HEK293 (cell line): ENCODE results near the gene SH2D4B.

Experiments used
- CTCF ChIA-PET: fragments of 350-600 bp; formaldehyde crosslinking; extraction: SDS; loops from one replicate; lab custom pipeline; 2021; ENCODE audit warnings: antibody characterized with exemption; lab: Yijun Ruan, JAX
- POLR2A ChIA-PET: fragments of 300-600 bp; formaldehyde crosslinking; extraction: SDS; loops from one replicate; lab custom pipeline; 2020; ENCODE audit warnings: antibody characterized with exemption, inconsistent platforms; lab: Yijun Ruan, JAX
- H3K27ac ChIP-seq: fragments of 200-500 bp; sonication (Bioruptor generic); 2 replicates; pipeline ENCODE4 v1.5.1; 2014; ENCODE audit warnings: low read depth, low read length, control low read depth, inconsistent platforms; ENCODE audit errors: extremely low read depth
- H3K36me3 ChIP-seq, 2 experiments: fragments of 200-500 bp in 1 of 2; sonication (Bioruptor generic) in 1 of 2; 1 replicate in 1 of 2; 2 replicates in 1 of 2; pipeline ENCODE4 v1.5.1; 2014 to 2017; ENCODE audit warnings: inconsistent platforms in 2 of 2, low read length in 2 of 2; ENCODE audit not compliant: control insufficient read depth in 2 of 2, insufficient read depth in 1 of 2
- H3K4me1 ChIP-seq: fragments of 200-500 bp; sonication (Bioruptor generic); 2 replicates; pipeline ENCODE4 v1.5.1; 2014; ENCODE audit warnings: mild to moderate bottlenecking, low read length, inconsistent platforms; ENCODE audit not compliant: control insufficient read depth, insufficient read depth
- H3K4me3 ChIP-seq: 2 replicates; pipeline ENCODE4 v1.5.1; 2011; ENCODE audit warnings: low read depth, mild to moderate bottlenecking, control low read depth, low read length, moderate library complexity
- H3K9me3 ChIP-seq: fragments of 200-500 bp; sonication (Bioruptor generic); 2 replicates; pipeline ENCODE4 v1.5.1; 2014; ENCODE audit warnings: low read depth, low read length, inconsistent platforms; ENCODE audit not compliant: control insufficient read depth, insufficient read depth
- BCL11A ChIP-seq: fragments of 450-650 bp; formaldehyde crosslinking; IDR thresholded peaks from 2 replicates; pipeline ENCODE4 v1.5.1; 2016; ENCODE audit warnings: low read depth, missing biosample characterization, missing genetic modification characterization
- BCL11B ChIP-seq: fragments of 450-650 bp; formaldehyde crosslinking; IDR thresholded peaks from 2 replicates; pipeline ENCODE4 v1.5.1; 2016; ENCODE audit warnings: low read depth, missing biosample characterization, missing genetic modification characterization
- EGR2 ChIP-seq: fragments of 450-650 bp; formaldehyde crosslinking; IDR thresholded peaks from 2 replicates; pipeline ENCODE4 v1.5.1; 2016; ENCODE audit warnings: low read depth, missing biosample characterization, missing genetic modification characterization
- SALL2 ChIP-seq: fragments of 450-650 bp; formaldehyde crosslinking; IDR thresholded peaks from 2 replicates; pipeline ENCODE4 v1.5.0; 2017; ENCODE audit warnings: missing biosample characterization, mild to moderate bottlenecking, missing genetic modification characterization, borderline replicate concordance
- SP3 ChIP-seq: fragments of 450-650 bp; formaldehyde crosslinking; IDR thresholded peaks from 2 replicates; pipeline ENCODE4 v1.5.1; 2016; ENCODE audit warnings: missing biosample characterization, missing genetic modification characterization
- YY1 ChIP-seq: fragments of 450-650 bp; formaldehyde crosslinking; IDR thresholded peaks from 2 replicates; pipeline ENCODE4 v1.5.1; 2018; ENCODE audit warnings: missing biosample characterization, missing genetic modification characterization
- ZBTB20 ChIP-seq: fragments of 450-650 bp; formaldehyde crosslinking; IDR thresholded peaks from 2 replicates; pipeline ENCODE4 v1.5.1; 2016; ENCODE audit warnings: missing biosample characterization, missing genetic modification characterization
- ZNF121 ChIP-seq: fragments of 450-650 bp; formaldehyde crosslinking; IDR thresholded peaks from 2 replicates; pipeline ENCODE4 v1.5.1; 2016; ENCODE audit warnings: missing biosample characterization, missing genetic modification characterization
- ZNF157 ChIP-seq: fragments of 450-650 bp; formaldehyde crosslinking; IDR thresholded peaks from 2 replicates; pipeline ENCODE4 v1.5.1; 2016; ENCODE audit warnings: missing biosample characterization, missing genetic modification characterization
- ZNF292 ChIP-seq: fragments of 450-650 bp; formaldehyde crosslinking; IDR thresholded peaks from 2 replicates; pipeline ENCODE4 v1.5.1; 2016; ENCODE audit warnings: low read depth, missing biosample characterization, missing genetic modification characterization, borderline replicate concordance
- ZNF324 ChIP-seq: fragments of 450-650 bp; formaldehyde crosslinking; IDR thresholded peaks from 2 replicates; pipeline ENCODE4 v1.5.1; 2016; ENCODE audit warnings: missing biosample characterization, missing genetic modification characterization
- ZNF354C ChIP-seq: fragments of 450-650 bp; formaldehyde crosslinking; IDR thresholded peaks from 2 replicates; pipeline ENCODE4 v1.5.1; 2016; ENCODE audit warnings: missing biosample characterization, missing genetic modification characterization, low read depth, borderline replicate concordance
- ZNF37A ChIP-seq: fragments of 450-650 bp; IDR thresholded peaks from 2 replicates; pipeline ENCODE4 v1.5.1; 2018; ENCODE audit warnings: missing biosample characterization, missing genetic modification characterization
- ZNF394 ChIP-seq: fragments of 450-650 bp; formaldehyde crosslinking; IDR thresholded peaks from 2 replicates; pipeline ENCODE4 v1.5.1; 2016; ENCODE audit warnings: missing biosample characterization, missing genetic modification characterization, mild to moderate bottlenecking, moderate library complexity, borderline replicate concordance
- ZNF404 ChIP-seq: fragments of 450-650 bp; formaldehyde crosslinking; IDR thresholded peaks from 2 replicates; pipeline ENCODE4 v1.5.1; 2017; ENCODE audit warnings: missing biosample characterization, missing genetic modification characterization
- ZNF416 ChIP-seq: fragments of 450-650 bp; formaldehyde crosslinking; IDR thresholded peaks from 2 replicates; pipeline ENCODE4 v1.5.1; 2016; ENCODE audit warnings: missing biosample characterization, missing genetic modification characterization
- ZNF423 ChIP-seq: fragments of 450-650 bp; formaldehyde crosslinking; IDR thresholded peaks from 2 replicates; pipeline ENCODE4 v1.5.1; 2016; ENCODE audit warnings: missing biosample characterization, missing genetic modification characterization
- ZNF529 ChIP-seq: fragments of 450-650 bp; formaldehyde crosslinking; IDR thresholded peaks from 2 replicates; pipeline ENCODE4 v1.5.1; 2017; ENCODE audit warnings: missing genetic modification characterization, missing biosample characterization; ENCODE audit not compliant: insufficient replicate concordance
- ZNF530 ChIP-seq: fragments of 450-650 bp; formaldehyde crosslinking; IDR thresholded peaks from 2 replicates; pipeline ENCODE4 v1.5.1; 2016; ENCODE audit warnings: low read depth, missing biosample characterization, missing genetic modification characterization
- ZNF571 ChIP-seq: fragments of 450-650 bp; formaldehyde crosslinking; IDR thresholded peaks from 2 replicates; pipeline ENCODE4 v1.5.0; 2017; ENCODE audit warnings: missing biosample characterization, missing genetic modification characterization
- ZNF585B ChIP-seq: fragments of 450-650 bp; formaldehyde crosslinking; IDR thresholded peaks from 2 replicates; pipeline ENCODE4 v1.5.1; 2016; ENCODE audit warnings: missing biosample characterization, missing genetic modification characterization
- ZNF768 ChIP-seq: fragments of 450-650 bp; formaldehyde crosslinking; IDR thresholded peaks from 2 replicates; pipeline ENCODE4 v1.5.1; 2018; ENCODE audit warnings: missing biosample characterization, mild to moderate bottlenecking, missing genetic modification characterization
- ZNF785 ChIP-seq: fragments of 450-650 bp; formaldehyde crosslinking; IDR thresholded peaks from 2 replicates; pipeline ENCODE4 v1.5.1; 2016; ENCODE audit warnings: missing biosample characterization, missing genetic modification characterization
- TF ChIP-seq, protein P1 (sequence below): fragments of 450-650 bp; formaldehyde crosslinking; IDR thresholded peaks from 2 replicates; pipeline ENCODE4 v1.5.1; 2016; ENCODE audit warnings: missing biosample characterization, missing genetic modification characterization
- TF ChIP-seq, protein P2 (sequence below): fragments of 450-650 bp; formaldehyde crosslinking; IDR thresholded peaks from 2 replicates; pipeline ENCODE4 v1.5.1; 2016; ENCODE audit warnings: missing biosample characterization, missing genetic modification characterization
- TF ChIP-seq, protein P3 (sequence below): fragments of 450-650 bp; formaldehyde crosslinking; IDR thresholded peaks from 2 replicates; pipeline ENCODE4 v1.5.1; 2016; ENCODE audit warnings: missing biosample characterization, missing genetic modification characterization
- TF ChIP-seq, protein P4 (sequence below): fragments of 450-650 bp; formaldehyde crosslinking; IDR thresholded peaks from 2 replicates; pipeline ENCODE4 v1.5.1; 2016; ENCODE audit warnings: missing biosample characterization, missing genetic modification characterization
- TF ChIP-seq, protein P5 (sequence below): fragments of 450-650 bp; formaldehyde crosslinking; IDR thresholded peaks from 2 replicates; pipeline ENCODE4 v1.5.1; 2016; ENCODE audit warnings: missing biosample characterization, missing genetic modification characterization

SH2D4B gene

DNA sequence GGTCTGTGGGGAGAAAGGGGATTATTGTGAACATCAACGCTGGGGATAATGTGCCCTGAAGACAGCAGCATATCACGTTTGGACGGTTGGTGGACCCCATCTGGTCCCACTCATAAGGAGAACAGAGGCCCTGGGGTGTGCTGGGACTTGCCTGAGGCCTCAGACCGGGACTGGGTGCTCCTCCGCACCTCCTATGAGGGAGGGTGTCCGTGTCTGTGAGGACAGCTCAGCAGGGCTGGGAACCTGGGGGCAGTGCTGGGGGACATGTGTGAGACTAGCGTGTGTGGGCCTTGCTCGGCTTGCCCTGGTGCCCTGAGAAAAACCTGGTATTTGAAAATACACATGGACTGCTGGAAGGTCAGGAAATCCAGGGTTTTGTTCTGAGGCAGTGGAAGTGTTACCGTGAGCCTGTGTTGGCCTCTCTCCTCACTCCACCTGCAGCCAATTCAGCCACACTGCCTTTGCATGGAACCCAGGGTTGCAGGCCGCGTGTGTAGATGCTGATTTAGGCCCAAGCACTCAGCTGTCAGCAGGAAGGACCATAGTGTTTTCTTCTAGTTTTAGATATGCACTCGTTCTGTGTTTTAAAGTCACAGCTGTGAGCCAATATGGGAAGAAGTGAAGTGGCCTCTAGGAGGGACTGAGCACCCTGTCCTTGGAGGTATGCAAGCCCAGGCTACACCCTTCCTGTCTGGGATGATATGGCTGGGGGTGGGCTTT, 13.4 kb upstream of the SH2D4B start:
- CTCF ChIA-PET: interaction anchor here (0.6 kb wide), 1 partner anchor 75 kb away, joined by 3 read pairs; no protein-coding TSS in a partner anchor

DNA sequence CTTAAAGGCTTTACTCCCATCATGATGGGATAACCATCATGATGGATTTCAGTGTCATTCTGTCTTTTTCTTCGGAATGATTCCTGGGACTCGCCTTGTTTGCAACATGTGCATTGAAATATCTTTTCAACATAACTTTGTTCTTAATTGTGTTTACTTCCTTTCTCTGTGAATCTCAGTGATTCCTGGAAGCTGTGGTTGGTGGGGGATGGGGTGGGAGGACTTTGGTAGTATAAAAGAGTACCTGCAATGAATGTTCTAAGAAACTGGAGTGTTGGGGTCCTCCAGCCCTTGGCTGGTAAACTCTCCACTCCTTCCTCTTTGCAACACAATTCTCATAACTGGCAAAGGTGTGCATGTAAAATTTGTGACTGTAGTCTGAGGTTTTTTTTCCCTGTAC, 11.5 kb upstream of the SH2D4B start:
- H3K9me3 ChIP-seq: no peaks in the 10 kb centered on the region
- H3K36me3 ChIP-seq: no peaks in the 10 kb centered on the region
- CTCF ChIA-PET: interaction anchor here (0.7 to 1.3 kb wide), 2 partner anchors 20 to 28 kb away, joined by 3 to 4 read pairs; no protein-coding TSS in a partner anchor
- no peak overlapping the region for H3K27ac ChIP-seq
- H3K4me1 ChIP-seq: no peaks in the 10 kb centered on the region
- no peak overlapping the region for H3K4me3 ChIP-seq
- POLR2A ChIA-PET: no interaction called here
- no peak for TF ChIP-seq YY1 (tag by site-specific recombination)
- TF ChIP-seq ZBTB20 (tag by site-specific recombination): no peak
- no peak for TF ChIP-seq ZNF530 (tag by site-specific recombination)
- no peak for TF ChIP-seq ZNF404 (tag by site-specific recombination)
- no peak for TF ChIP-seq ZNF416
- TF ChIP-seq ZNF423 (tag by site-specific recombination): no peak
- no peak for TF ChIP-seq ZNF394
- TF ChIP-seq ZNF785 (tag by site-specific recombination): no peak
- TF ChIP-seq EGR2: no peak
- no peak for TF ChIP-seq ZNF121 (tag by site-specific recombination)
- no peak for TF ChIP-seq BCL11B (tag by site-specific recombination)
- no peak for TF ChIP-seq ZNF292
- TF ChIP-seq, protein P1, sequence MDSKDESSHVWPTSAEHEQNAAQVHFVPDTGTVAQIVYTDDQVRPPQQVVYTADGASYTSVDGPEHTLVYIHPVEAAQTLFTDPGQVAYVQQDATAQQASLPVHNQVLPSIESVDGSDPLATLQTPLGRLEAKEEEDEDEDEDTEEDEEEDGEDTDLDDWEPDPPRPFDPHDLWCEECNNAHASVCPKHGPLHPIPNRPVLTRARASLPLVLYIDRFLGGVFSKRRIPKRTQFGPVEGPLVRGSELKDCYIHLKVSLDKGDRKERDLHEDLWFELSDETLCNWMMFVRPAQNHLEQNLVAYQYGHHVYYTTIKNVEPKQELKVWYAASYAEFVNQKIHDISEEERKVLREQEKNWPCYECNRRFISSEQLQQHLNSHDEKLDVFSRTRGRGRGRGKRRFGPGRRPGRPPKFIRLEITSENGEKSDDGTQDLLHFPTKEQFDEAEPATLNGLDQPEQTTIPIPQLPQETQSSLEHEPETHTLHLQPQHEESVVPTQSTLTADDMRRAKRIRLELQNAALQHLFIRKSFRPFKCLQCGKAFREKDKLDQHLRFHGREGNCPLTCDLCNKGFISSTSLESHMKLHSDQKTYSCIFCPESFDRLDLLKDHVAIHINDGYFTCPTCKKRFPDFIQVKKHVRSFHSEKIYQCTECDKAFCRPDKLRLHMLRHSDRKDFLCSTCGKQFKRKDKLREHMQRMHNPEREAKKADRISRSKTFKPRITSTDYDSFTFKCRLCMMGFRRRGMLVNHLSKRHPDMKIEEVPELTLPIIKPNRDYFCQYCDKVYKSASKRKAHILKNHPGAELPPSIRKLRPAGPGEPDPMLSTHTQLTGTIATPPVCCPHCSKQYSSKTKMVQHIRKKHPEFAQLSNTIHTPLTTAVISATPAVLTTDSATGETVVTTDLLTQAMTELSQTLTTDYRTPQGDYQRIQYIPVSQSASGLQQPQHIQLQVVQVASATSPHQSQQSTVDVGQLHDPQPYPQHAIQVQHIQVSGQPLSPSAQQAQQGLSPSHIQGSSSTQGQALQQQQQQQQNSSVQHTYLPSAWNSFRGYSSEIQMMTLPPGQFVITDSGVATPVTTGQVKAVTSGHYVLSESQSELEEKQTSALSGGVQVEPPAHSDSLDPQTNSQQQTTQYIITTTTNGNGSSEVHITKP: no peak

More for the DNA sequence above, 13.4 kb upstream of the SH2D4B start:
- Histone ChIP-seq H3K4me1 (no peaks in the 10 kb centered on the region), H3K36me3 (no peaks in the 10 kb centered on the region), H3K27ac (no peak overlapping the region), H3K9me3 (no peaks in the 10 kb centered on the region), H3K4me3 (no peak overlapping the region)
- POLR2A ChIA-PET: interaction anchor here (0.6 kb wide), 1 partner anchor 113 kb away, joined by 3 read pairs; no protein-coding TSS in a partner anchor
- no peak for TF ChIP-seq BCL11A (tag by site-specific recombination)
- TF ChIP-seq ZNF354C: no peak
- TF ChIP-seq, protein P2, sequence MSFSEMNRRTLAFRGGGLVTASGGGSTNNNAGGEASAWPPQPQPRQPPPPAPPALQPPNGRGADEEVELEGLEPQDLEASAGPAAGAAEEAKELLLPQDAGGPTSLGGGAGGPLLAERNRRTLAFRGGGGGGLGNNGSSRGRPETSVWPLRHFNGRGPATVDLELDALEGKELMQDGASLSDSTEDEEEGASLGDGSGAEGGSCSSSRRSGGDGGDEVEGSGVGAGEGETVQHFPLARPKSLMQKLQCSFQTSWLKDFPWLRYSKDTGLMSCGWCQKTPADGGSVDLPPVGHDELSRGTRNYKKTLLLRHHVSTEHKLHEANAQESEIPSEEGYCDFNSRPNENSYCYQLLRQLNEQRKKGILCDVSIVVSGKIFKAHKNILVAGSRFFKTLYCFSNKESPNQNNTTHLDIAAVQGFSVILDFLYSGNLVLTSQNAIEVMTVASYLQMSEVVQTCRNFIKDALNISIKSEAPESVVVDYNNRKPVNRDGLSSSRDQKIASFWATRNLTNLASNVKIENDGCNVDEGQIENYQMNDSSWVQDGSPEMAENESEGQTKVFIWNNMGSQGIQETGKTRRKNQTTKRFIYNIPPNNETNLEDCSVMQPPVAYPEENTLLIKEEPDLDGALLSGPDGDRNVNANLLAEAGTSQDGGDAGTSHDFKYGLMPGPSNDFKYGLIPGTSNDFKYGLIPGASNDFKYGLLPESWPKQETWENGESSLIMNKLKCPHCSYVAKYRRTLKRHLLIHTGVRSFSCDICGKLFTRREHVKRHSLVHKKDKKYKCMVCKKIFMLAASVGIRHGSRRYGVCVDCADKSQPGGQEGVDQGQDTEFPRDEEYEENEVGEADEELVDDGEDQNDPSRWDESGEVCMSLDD: no peak
- no peak for TF ChIP-seq SP3 (tag by site-specific recombination)
- TF ChIP-seq, protein P3, sequence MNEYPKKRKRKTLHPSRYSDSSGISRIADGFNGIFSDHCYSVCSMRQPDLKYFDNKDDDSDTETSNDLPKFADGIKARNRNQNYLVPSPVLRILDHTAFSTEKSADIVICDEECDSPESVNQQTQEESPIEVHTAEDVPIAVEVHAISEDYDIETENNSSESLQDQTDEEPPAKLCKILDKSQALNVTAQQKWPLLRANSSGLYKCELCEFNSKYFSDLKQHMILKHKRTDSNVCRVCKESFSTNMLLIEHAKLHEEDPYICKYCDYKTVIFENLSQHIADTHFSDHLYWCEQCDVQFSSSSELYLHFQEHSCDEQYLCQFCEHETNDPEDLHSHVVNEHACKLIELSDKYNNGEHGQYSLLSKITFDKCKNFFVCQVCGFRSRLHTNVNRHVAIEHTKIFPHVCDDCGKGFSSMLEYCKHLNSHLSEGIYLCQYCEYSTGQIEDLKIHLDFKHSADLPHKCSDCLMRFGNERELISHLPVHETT: no peak
- TF ChIP-seq ZNF529: no peak
- TF ChIP-seq ZNF324: no peak
- TF ChIP-seq ZNF585B (tag by site-specific recombination): no peak
- TF ChIP-seq, protein P4, sequence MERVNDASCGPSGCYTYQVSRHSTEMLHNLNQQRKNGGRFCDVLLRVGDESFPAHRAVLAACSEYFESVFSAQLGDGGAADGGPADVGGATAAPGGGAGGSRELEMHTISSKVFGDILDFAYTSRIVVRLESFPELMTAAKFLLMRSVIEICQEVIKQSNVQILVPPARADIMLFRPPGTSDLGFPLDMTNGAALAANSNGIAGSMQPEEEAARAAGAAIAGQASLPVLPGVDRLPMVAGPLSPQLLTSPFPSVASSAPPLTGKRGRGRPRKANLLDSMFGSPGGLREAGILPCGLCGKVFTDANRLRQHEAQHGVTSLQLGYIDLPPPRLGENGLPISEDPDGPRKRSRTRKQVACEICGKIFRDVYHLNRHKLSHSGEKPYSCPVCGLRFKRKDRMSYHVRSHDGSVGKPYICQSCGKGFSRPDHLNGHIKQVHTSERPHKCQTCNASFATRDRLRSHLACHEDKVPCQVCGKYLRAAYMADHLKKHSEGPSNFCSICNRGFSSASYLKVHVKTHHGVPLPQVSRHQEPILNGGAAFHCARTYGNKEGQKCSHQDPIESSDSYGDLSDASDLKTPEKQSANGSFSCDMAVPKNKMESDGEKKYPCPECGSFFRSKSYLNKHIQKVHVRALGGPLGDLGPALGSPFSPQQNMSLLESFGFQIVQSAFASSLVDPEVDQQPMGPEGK (tag by site-specific recombination): no peak
- no peak for TF ChIP-seq ZNF571 (tag by site-specific recombination)
- TF ChIP-seq SALL2 (tag by site-specific recombination): no peak
- TF ChIP-seq ZNF768 (tag by site-specific recombination): no peak
- no peak for TF ChIP-seq ZNF37A (tag by site-specific recombination)
- no peak for TF ChIP-seq ZNF157 (tag by site-specific recombination)
- TF ChIP-seq, protein P5, sequence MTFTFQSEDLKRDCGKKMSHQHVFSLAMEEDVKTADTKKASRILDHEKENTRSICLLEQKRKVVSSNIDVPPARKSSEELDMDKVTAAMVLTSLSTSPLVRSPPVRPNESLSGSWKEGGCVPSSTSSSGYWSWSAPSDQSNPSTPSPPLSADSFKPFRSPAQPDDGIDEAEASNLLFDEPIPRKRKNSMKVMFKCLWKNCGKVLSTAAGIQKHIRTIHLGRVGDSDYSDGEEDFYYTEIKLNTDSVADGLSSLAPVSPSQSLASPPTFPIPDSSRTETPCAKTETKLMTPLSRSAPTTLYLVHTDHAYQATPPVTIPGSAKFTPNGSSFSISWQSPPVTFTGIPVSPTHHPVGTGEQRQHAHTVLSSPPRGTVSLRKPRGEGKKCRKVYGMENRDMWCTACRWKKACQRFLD (tag by site-specific recombination): no peak
